ENCODE measurements around the gene CDH4. TPM values are rescaled to one million over a fixed set of nuclear protein-coding genes. Genes with fewer than 3 reads are reported as not detected.

CDH4 gene
- total RNA-seq, 4 donors from 2014 or later: under 0.01 to 0.56 (median 0.19) TPM; not detected in 1

- TF ChIP-seq CTCF (IDR thresholded peaks at IDR 0.05): no peak
- ATAC-seq (ENCODE audit: low FRiP score) (no peak), DNase-seq (ENCODE audit: low spot score) (no peak)
Observed at GRCh38 chr20:61514018-61514365, 261.9 kb downstream of the CDH4 start.

GRCh38 chr20:61514396-61514795, 262.3 kb downstream of the CDH4 start:
- DNase-seq (ENCODE audit: low spot score) (no peak), ATAC-seq (ENCODE audit: low FRiP score) (no peak)
- no peak for TF ChIP-seq CTCF (IDR thresholded peaks at IDR 0.05)

GRCh38 chr20:61514805-61515505, 262.9 kb downstream of the CDH4 start:
- no peak for ATAC-seq (ENCODE audit: low FRiP score)
- no peak for TF ChIP-seq CTCF (IDR thresholded peaks at IDR 0.05)
- DNase-seq (ENCODE audit: low spot score): no peak

- TF ChIP-seq CTCF (IDR thresholded peaks at IDR 0.05): no peak
- ATAC-seq (ENCODE audit: low FRiP score) (no peak), DNase-seq (ENCODE audit: low spot score) (no peak)
Observed at GRCh38 chr20:61515922-61516321, 263.9 kb downstream of the CDH4 start.

GRCh38 chr20:61516346-61517208, 264.5 kb downstream of the CDH4 start:
- DNase-seq (ENCODE audit: low spot score): no peak
- no peak for TF ChIP-seq CTCF (IDR thresholded peaks at IDR 0.05)
- no peak for ATAC-seq (ENCODE audit: low FRiP score)

GRCh38 chr20:61517419-61517818, 265.4 kb downstream of the CDH4 start:
- no peak for ATAC-seq (ENCODE audit: low FRiP score)
- DNase-seq (ENCODE audit: low spot score): no peak
- no peak for TF ChIP-seq CTCF (IDR thresholded peaks at IDR 0.05)
